GM12878 (cell line): Measurements from ENCODE around the gene ATXN7L1.

Source experiments
- CBX5 ChIP-seq: sonication (generic); IDR thresholded peaks from 2 replicates; pipeline ENCODE4 v1.6.1; 2016; ENCODE audit warnings: low read depth, moderate library complexity, mild to moderate bottlenecking, inconsistent platforms
- DPF2 ChIP-seq: fragments of 450-650 bp; IDR thresholded peaks from 2 replicates; pipeline ENCODE4 v1.6.1; 2017; ENCODE audit warnings: mild to moderate bottlenecking
- EZH2 ChIP-seq: IDR thresholded peaks from 2 replicates; pipeline ENCODE4 v1.6.1; 2012; ENCODE audit warnings: low read depth, mild to moderate bottlenecking, control low read depth, inconsistent platforms, low read length, borderline replicate concordance; ENCODE audit not compliant: control insufficient read depth
- FOXK2 ChIP-seq: fragments of 450-650 bp; IDR thresholded peaks from 2 replicates; pipeline ENCODE4 v1.6.1; 2017; ENCODE audit warnings: mild to moderate bottlenecking, moderate library complexity
- TCF7 ChIP-seq: IDR thresholded peaks from 2 replicates; pipeline ENCODE4 v1.6.1; 2014; ENCODE audit warnings: antibody characterized with exemption, borderline replicate concordance
- TF ChIP-seq, protein P1 (sequence below), 3 experiments: IDR thresholded peaks in 2 of 3; conservative IDR thresholded peaks in 1 of 3; 2 replicates each; pipeline ENCODE4 v1.5.1; 2011; ENCODE audit warnings: low read depth in 3 of 3, low read length in 3 of 3, mild to moderate bottlenecking in 3 of 3, control low read depth in 2 of 3, moderate library complexity in 2 of 3, inconsistent platforms in 1 of 3, mixed read lengths in 1 of 3; ENCODE audit not compliant: control insufficient read depth in 2 of 3, insufficient read depth in 1 of 3; ENCODE audit errors: extremely low read depth in 1 of 3
- TF ChIP-seq, protein P2 (sequence below): fragments of 450-650 bp; IDR thresholded peaks from 2 replicates; pipeline ENCODE4 v1.6.1; 2017; ENCODE audit warnings: mild to moderate bottlenecking, low read depth, inconsistent platforms; ENCODE audit not compliant: poor library complexity, severe bottlenecking

DNA sequence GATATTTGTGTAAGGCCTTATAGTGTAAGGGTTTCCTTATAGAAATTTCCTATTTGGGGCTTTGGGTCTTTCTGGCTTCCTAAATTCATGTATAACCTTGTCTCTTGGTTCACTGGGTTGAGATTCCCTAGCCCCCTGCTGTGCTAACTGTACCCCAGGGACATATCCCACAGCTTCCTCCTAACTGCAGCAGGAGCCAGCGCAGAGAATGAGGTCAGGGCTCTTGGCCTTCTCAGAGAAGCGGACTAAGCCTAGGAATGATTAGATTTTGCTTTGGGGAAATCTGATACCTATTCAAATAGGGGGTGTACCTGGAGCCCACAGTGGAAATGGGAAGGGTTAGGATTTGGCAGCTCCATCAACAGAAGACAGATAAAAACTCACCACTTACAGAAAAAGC lies 157.0 kb downstream of the ATXN7L1 start:
- TF ChIP-seq EZH2 (no peak), CBX5 (no peak), FOXK2 (no peak), TCF7 (no peak), DPF2 (no peak)
- TF ChIP-seq, protein P1, sequence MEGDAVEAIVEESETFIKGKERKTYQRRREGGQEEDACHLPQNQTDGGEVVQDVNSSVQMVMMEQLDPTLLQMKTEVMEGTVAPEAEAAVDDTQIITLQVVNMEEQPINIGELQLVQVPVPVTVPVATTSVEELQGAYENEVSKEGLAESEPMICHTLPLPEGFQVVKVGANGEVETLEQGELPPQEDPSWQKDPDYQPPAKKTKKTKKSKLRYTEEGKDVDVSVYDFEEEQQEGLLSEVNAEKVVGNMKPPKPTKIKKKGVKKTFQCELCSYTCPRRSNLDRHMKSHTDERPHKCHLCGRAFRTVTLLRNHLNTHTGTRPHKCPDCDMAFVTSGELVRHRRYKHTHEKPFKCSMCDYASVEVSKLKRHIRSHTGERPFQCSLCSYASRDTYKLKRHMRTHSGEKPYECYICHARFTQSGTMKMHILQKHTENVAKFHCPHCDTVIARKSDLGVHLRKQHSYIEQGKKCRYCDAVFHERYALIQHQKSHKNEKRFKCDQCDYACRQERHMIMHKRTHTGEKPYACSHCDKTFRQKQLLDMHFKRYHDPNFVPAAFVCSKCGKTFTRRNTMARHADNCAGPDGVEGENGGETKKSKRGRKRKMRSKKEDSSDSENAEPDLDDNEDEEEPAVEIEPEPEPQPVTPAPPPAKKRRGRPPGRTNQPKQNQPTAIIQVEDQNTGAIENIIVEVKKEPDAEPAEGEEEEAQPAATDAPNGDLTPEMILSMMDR (IDR thresholded peaks at IDR 0.05 in 2 of 3, conservative IDR thresholded peaks at IDR 0.05 in 1 of 3; ENCODE audit: control insufficient read depth in 2 of 3, extremely low read depth in 1 of 3, insufficient read depth in 1 of 3, low read depth in 3 of 3, low read length in 3 of 3), result no peak
- TF ChIP-seq, protein P2, sequence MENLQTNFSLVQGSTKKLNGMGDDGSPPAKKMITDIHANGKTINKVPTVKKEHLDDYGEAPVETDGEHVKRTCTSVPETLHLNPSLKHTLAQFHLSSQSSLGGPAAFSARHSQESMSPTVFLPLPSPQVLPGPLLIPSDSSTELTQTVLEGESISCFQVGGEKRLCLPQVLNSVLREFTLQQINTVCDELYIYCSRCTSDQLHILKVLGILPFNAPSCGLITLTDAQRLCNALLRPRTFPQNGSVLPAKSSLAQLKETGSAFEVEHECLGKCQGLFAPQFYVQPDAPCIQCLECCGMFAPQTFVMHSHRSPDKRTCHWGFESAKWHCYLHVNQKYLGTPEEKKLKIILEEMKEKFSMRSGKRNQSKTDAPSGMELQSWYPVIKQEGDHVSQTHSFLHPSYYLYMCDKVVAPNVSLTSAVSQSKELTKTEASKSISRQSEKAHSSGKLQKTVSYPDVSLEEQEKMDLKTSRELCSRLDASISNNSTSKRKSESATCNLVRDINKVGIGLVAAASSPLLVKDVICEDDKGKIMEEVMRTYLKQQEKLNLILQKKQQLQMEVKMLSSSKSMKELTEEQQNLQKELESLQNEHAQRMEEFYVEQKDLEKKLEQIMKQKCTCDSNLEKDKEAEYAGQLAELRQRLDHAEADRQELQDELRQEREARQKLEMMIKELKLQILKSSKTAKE, result no peak
